ENCODE measurements around the gene ACMSD.

DNA sequence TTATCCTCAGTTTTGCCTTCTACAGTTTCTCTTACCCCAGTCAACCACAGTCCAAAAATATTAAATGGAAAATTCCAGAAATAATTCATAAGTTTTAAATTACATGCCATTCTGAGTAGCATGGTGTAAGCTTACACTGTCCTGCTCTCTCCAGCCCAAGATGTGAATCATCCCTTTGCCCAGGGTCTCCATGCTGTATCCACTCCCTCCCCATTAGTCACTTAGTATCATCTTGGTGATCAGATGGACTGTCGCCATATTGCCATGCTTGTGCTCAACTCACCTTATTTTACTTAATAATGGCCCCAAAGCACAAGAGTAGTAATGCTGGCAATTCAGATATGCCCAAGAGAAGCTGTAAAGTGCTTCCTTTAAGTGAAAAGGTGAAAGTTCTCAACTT lies 61.7 kb downstream of the ACMSD start:
- TF ChIP-seq, protein P1, sequence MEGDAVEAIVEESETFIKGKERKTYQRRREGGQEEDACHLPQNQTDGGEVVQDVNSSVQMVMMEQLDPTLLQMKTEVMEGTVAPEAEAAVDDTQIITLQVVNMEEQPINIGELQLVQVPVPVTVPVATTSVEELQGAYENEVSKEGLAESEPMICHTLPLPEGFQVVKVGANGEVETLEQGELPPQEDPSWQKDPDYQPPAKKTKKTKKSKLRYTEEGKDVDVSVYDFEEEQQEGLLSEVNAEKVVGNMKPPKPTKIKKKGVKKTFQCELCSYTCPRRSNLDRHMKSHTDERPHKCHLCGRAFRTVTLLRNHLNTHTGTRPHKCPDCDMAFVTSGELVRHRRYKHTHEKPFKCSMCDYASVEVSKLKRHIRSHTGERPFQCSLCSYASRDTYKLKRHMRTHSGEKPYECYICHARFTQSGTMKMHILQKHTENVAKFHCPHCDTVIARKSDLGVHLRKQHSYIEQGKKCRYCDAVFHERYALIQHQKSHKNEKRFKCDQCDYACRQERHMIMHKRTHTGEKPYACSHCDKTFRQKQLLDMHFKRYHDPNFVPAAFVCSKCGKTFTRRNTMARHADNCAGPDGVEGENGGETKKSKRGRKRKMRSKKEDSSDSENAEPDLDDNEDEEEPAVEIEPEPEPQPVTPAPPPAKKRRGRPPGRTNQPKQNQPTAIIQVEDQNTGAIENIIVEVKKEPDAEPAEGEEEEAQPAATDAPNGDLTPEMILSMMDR (IDR thresholded peaks at IDR 0.05; ENCODE audit: insufficient read depth, low read length): no peak
- TF ChIP-seq REST (IDR thresholded peaks at IDR 0.05; ENCODE audit: insufficient replicate concordance, low read depth): no peak
- TF ChIP-seq GABPA (IDR thresholded peaks at IDR 0.05; ENCODE audit: low read depth): no peak

Data from HL-60 (cell line).